GM19324 (cell line): ENCODE measurements around the gene FAS.
A peak's percentile ranks its signal among the peaks of the same experiment; 100 is the strongest.

Experiments used
- ATAC-seq: cut with Tn5 transposase; IDR thresholded peaks from one replicate; pipeline ENCODE4 v1.9.1; 2021; ENCODE audit warnings: mild to moderate bottlenecking, moderate library complexity; ENCODE audit not compliant: unreplicated experiment, low FRiP score

Gene FAS

GRCh38 chr10:88990384-88991160 is at the start of gene FAS:
FAS (plus strand) TSS chr10:88990798; CDS start chr10:88990877, 79 bp downstream.
- peak; percentile 62 for ATAC-seq

DNA sequence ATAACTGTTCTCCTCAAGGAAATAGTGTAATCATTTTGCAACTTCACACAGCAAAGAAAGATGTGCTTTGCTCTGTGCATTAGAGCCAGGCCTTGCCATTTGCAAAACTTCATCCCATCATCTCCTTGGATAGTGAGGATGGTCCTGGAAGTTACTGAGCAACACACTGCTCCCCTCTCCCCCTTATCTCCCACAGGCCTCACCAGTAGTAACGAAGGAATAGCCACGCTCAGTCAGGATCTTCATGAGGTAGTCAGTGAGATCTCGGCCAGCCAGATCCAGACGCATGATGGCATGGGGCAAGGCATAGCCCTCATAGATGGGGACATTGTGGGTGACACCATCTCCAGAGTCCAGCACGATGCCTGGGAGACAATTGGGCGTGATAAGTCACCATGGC is 49.6 kb upstream of the FAS start:
- no peak for ATAC-seq

GRCh38 chr10:88943778-88944177 is 46.8 kb upstream of the FAS start:
- no peak for ATAC-seq

- no peak for ATAC-seq
Measured at GRCh38 chr10:88944813-88945212, 45.8 kb upstream of the FAS start.

GRCh38 chr10:88946200-88946599 is 44.4 kb upstream of the FAS start:
- no peak for ATAC-seq

GRCh38 chr10:88946965-88947590 is 43.5 kb upstream of the FAS start:
- ATAC-seq = no peak

DNA sequence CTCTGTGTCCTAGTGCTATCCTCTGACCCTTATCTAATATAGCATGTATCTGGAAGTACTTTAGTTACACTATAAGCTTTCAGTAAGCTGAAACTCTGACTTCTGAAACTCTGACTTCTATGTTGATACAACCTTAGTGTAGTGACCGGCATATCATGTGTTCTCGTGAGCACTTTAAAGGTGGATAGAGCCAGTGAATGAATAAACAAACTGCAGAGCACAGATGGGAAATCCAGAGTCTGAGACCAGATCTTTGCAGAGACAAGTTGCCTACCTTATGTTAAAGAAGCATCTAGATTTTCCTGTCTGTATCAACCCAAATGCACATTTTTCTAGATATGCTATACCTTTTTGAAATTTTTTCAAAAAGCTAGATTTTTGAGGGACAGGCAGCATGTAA is 41.5 kb upstream of the FAS start:
- no peak for ATAC-seq

DNA sequence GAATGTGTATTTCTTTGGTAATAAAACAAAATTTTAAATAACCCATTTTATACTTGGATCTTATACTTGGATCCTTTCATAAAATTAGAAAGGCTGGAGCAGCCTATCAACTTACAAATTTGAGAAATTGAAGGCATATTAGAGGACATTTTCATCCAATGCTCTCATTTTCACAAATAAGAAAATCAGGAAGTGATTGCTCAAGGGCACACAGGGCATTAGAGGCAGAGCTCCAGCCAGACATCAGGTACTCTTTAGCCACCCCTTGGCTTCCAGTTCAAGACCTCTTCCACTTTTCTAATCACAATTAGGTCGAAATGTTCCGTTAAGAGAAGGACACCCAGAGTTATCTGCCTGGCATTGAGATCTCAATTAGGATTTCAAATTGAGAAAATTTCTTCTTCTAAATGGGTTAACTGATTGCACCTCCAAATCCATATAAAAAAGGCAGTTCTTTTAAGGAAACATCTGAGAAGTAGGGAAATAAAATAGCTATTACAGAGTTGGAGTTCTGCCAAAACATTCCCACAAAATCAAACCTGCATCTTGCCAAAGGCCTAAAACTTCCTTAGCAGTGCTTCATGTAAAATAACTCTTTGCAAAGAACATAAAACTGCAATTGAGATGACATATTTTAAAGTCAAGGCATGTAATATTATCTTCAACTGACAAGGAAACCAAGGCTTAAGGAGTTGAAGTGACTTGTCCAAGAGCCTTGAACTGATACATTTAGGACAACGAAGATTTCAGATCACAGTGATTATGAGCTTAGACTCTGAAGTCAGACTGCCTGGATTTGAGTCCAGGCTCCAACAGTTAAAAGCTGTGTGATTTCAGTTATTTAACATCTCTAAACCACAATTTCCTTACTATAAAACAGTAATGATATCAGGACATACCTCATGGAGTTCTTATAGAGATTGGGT is 40.4 kb upstream of the FAS start:
- no peak for ATAC-seq

- no peak for ATAC-seq
Measured at GRCh38 chr10:88952647-88953111, 37.9 kb upstream of the FAS start, which contains the start of gene ACTA2. ACTA2 (minus strand) TSS chr10:88952773; CDS start chr10:88948930, 3,843 bp downstream.

GRCh38 chr10:88953662-88954061 is 36.9 kb upstream of the FAS start:
- no peak for ATAC-seq

DNA sequence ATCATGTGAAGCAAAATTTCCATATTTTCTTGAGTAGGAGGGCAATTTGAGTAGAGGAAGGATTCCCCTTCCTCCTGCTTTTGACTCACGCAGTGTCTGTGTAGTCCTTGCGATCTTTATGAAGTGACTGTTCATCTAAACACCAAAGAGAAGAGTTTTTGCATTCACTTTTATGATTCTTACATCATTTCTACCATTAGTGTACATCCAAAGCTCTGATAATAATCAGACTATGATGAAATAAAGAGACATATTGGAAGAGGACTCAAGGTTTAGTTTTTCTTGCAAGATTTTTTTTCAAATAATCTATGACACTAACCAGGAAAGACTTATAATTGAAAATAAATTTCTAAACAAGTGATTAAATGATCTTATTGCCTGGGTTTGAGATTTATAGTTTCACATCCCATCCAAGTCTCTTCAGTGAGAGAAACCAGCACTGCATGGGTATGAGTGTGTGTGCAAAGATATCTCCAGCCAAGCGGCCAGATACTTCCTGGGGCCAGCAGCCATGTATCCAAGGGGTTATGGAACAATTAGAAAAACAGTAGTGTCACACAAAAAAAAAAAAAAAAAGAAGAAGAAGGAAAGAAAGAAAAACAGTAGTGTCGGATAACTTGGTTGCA is 36.0 kb upstream of the FAS start:
- no peak for ATAC-seq

DNA sequence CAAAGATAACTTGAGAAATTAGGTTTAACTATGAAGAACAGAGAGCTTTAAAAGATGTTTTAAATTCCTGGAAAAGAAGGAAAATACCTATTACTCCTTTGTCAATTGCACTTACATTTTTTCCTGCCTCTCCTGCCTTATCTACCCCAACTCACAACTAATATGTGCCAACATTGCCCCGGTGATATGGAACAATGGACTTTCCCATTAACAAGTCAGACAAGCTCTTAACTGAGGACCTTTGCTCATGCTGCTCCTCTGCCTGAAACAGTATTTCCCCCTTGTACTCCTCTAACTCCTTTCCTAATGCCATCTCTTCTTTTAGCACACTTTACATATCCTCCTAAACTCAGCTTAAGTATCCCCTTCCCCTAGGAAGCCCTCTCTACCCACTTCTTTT is 33.2 kb upstream of the FAS start:
- ATAC-seq = no peak

GRCh38 chr10:88958721-88959120 is 31.9 kb upstream of the FAS start:
- ATAC-seq = no peak

DNA sequence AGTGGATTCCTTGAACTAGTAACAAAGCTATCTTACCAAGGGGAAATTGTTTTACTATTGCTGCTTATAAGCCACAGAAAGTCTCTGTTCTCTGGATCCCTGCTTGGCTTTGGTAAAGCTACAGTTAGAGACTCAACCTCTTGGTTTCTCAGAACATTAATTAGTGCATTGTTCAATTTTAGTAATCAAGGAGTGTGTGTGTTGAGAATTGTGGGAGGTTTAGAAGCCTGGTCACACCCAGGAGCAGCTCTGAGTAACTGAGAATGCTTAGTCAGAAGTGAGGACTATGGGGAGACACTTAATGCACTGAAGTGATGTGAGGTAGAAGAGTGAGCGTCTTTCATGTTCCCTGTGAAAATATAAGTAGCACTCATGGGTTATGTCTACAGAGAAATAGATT is 29.8 kb upstream of the FAS start:
- ATAC-seq = no peak

GRCh38 chr10:88961266-88961665 is 29.3 kb upstream of the FAS start:
- ATAC-seq = no peak

DNA sequence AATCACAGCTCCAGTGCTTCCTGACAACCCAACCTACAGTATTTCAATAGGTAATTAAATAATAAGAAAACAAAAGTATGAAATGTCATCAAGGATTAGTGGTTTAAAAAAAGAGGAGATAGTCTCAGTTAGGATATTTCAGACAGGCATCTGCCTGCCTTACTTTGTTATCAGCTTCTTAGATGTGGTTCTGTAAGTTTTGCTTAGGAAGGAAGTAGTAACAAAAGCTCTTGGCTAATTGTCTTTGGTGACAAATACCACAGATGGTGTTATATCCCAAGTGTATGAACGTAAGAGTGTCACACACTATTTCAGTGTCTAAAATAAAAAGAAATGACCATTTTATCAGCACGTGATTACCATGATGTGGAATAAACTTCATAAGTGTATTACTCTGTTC is 28.3 kb upstream of the FAS start:
- ATAC-seq = no peak

- ATAC-seq = no peak
Measured at GRCh38 chr10:88963318-88963717, 27.3 kb upstream of the FAS start.

GRCh38 chr10:88964360-88964759 is 26.2 kb upstream of the FAS start:
- ATAC-seq = no peak

GRCh38 chr10:88964869-88965415 is 25.7 kb upstream of the FAS start:
- ATAC-seq = no peak

DNA sequence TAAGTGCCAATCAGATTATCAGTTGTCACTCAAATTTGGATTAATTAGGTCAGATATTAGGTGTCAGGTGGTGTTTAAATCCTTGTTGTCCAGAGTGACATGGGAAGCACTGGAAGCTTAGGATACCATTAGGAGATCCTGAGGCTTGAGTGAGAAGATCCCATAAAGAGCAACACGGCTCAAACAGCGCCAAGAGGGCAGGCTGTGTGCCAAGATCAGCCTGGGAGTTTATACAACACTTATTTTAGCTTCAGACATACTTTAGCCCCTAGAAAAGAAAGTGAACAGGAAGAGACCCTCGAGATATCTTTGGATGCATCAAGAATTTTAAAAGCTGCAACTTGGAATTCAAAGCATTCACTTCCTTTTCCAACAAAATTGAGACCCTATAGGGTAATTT is 23.8 kb upstream of the FAS start:
- ATAC-seq = no peak
